Spleen (tissue), 11 donors: ENCODE data around the gene URAD. TPM values are rescaled to one million over a fixed set of nuclear protein-coding genes. Genes with fewer than 3 reads are reported as not detected.

Experiments used
- DNase-seq: peaks from one replicate; pipeline ENCODE4 v3.0.0-alpha.2; 2020
- H3K27ac ChIP-seq, 8 donors: fragments of 200-600 bp; sonication (generic) in 7 of 8; 1 replicate in 4 of 8; 2 replicates in 4 of 8; pipeline versions ENCODE4 v1.5.0 to v1.8.0; 2016 to 2021; ENCODE audit warnings: inconsistent platforms in 4 of 8, mild to moderate bottlenecking in 4 of 8, moderate library complexity in 1 of 8
- H3K27me3 ChIP-seq, 7 donors: fragments of 200-600 bp; sonication (generic) in 6 of 7; replicated peaks in 1 of 7; 1 replicate in 4 of 7; 2 replicates in 3 of 7; pipeline versions ENCODE4 v1.5.0 to v1.8.0; 2016 to 2021; ENCODE audit warnings: inconsistent platforms in 3 of 7, mild to moderate bottlenecking in 1 of 7
- H3K36me3 ChIP-seq, 6 donors: fragments of 200-600 bp; sonication (generic) in 5 of 6; 1 replicate in 4 of 6; 2 replicates in 2 of 6; pipeline versions ENCODE4 v1.5.0 to v1.8.0; 2016 to 2021; ENCODE audit warnings: inconsistent platforms in 2 of 6
- H3K4me1 ChIP-seq, 6 donors: fragments of 200-600 bp; sonication (generic) in 5 of 6; 1 replicate in 3 of 6; 2 replicates in 3 of 6; pipeline versions ENCODE4 v1.5.0 to v1.8.0; 2016 to 2021; ENCODE audit warnings: inconsistent platforms in 3 of 6
- H3K4me3 ChIP-seq, 8 donors: fragments of 200-600 bp; sonication (generic) in 7 of 8; 1 replicate in 4 of 8; 2 replicates in 4 of 8; pipeline versions ENCODE4 v1.5.0 to v1.8.0; 2016 to 2021; ENCODE audit warnings: inconsistent platforms in 4 of 8, mild to moderate bottlenecking in 4 of 8, moderate library complexity in 2 of 8
- H3K9me3 ChIP-seq, 8 donors: fragments of 200-600 bp; sonication (generic) in 7 of 8; 1 replicate in 4 of 8; 2 replicates in 4 of 8; pipeline versions ENCODE4 v1.5.0 to v1.8.0; 2016 to 2021; ENCODE audit warnings: inconsistent platforms in 4 of 8
- CTCF ChIP-seq, 11 experiments: fragments of 200-600 bp in 7 of 11; fragments of 450-650 bp in 4 of 11; sonication (generic) in 4 of 11; IDR thresholded peaks in 8 of 11; conservative IDR thresholded peaks in 3 of 11; 1 replicate in 7 of 11; 2 replicates in 4 of 11; pipeline versions ENCODE4 v1.4.0 to v1.8.0; 2016 to 2021; ENCODE audit warnings: antibody characterized with exemption in 11 of 11, inconsistent platforms in 4 of 11, mild to moderate bottlenecking in 1 of 11
- POLR2A ChIP-seq, 3 donors: fragments of 450-650 bp; IDR thresholded peaks; one replicate each; pipeline ENCODE4 v1.5.1; 2017; ENCODE audit warnings: antibody characterized with exemption in 3 of 3, mild to moderate bottlenecking in 1 of 3
- POLR2AphosphoS5 ChIP-seq, 3 donors: sonication (generic); formaldehyde crosslinking; IDR thresholded peaks; one replicate each; pipeline ENCODE4 v1.5.1; 2017; ENCODE audit warnings: antibody characterized with exemption in 3 of 3
- WGBS, 5 donors: extraction: QIAGEN DNeasy Blood & Tissue Kit in 3 of 5; methylation state at CpG; one replicate each; pipeline versions ENCODE4 v1.1.5 to v1.1.7; 2013 to 2018; 5-methylcytosine and 5-hydroxymethylcytosine counted together
- intact Hi-C: fragments of 100-400 bp; cut with DNase I; formaldehyde crosslinking; loops from one replicate; pipeline ENCODE4 v1.15.0; 2023; ENCODE audit warnings: low total_unique reads
- polyA plus RNA-seq, 3 donors: library from polyadenylated mRNA; stranded (reverse); fragments of 200-250 nt; gene quantifications; one replicate each; pipeline ENCODE4 v1.2.1, GENCODE V29; 2013
- total RNA-seq, 7 donors: library from RNA; depleted of rRNA in 3 of 7; stranded (reverse); fragments of >200 nt in 3 of 7; fragmentation: NEBNext Ultra II Directional in 4 of 7; extraction: Animal tissue kit (Norgen Biotek cat#: 25700) in 4 of 7; gene quantifications; one replicate each; pipeline versions ENCODE4 v1.1.0 to v1.2.1, GENCODE V29; 2016 to 2021
- donor health status: healthy with polysubstance abuse.
- donor health status: DM: no; HTN: no; CAD: no; lungs with moderate emphysema.
- donor health status: DM: no; HTN: no; CAD: no.
- donor health status: Bipolar disorder and iron deficiency.
- donor health status: healthy.
- donor health status: DM: no; HTN: no; CAD: no.
- donor health status: DM: yes; HTN: yes; CAD: no.

URAD gene
- total and polyA plus RNA-seq, 10 donors, result 0.20 to 1.3 TPM; not detected in 8

- no peak for DNase-seq
- Histone ChIP-seq H3K9me3 (no peaks in the 10 kb centered on the region), H3K36me3 (no peaks in the 10 kb centered on the region), H3K27ac (no peak overlapping the region), H3K27me3 (peaks cover 0 to 100% (median 96%) of the 10 kb centered on the region in 7 donors), H3K4me3 (peak overlapping the region in 1 of 8 donors; percentile 54), H3K4me1 (peaks cover 19 to 60% (median 43%) of the 10 kb centered on the region in 6 donors)
- 9 to 17% (median 14%) methylated on average over 15 of the region's 15 CpGs for WGBS, 5 donors
- intact Hi-C loops, result no loop called here
- TF ChIP-seq POLR2A (IDR thresholded peaks at IDR 0.05) (no peak), POLR2AphosphoS5 (IDR thresholded peaks at IDR 0.05) (no peak), CTCF (IDR thresholded peaks at IDR 0.05 in 8 of 11, conservative IDR thresholded peaks at IDR 0.05 in 3 of 11) (no peak)
Measured at GRCh38 chr13:27979001-27979643, 9.4 kb downstream of the URAD start.

- WGBS, 5 donors, result 4 to 6% (median 4%) methylated on average over 21 to 65 of the region's 65 CpGs
- no peak overlapping the region for H3K27ac ChIP-seq
- intact Hi-C loops, result no loop called here
- TF ChIP-seq POLR2AphosphoS5 (IDR thresholded peaks at IDR 0.05), result no peak
- TF ChIP-seq CTCF (IDR thresholded peaks at IDR 0.05 in 8 of 11, conservative IDR thresholded peaks at IDR 0.05 in 3 of 11), result no peak
- H3K36me3 ChIP-seq, result no peaks in the 10 kb centered on the region
- H3K27me3 ChIP-seq, result peaks cover 0 to 100% (median 98%) of the 10 kb centered on the region in 7 donors
- H3K9me3 ChIP-seq, result no peaks in the 10 kb centered on the region
- no peak for DNase-seq
- peaks cover 19 to 57% (median 43%) of the 10 kb centered on the region in 6 donors for H3K4me1 ChIP-seq
- H3K4me3 ChIP-seq, result peak overlapping the region in 4 of 8 donors; percentile 3 to 53 (median 18)
Measured at GRCh38 chr13:27978301-27978968, 10.1 kb downstream of the URAD start.

- intact Hi-C loops, result no loop called here
- Histone ChIP-seq H3K27me3 (peaks cover 0 to 100% (median 98%) of the 10 kb centered on the region in 7 donors), H3K4me1 (peaks cover 19 to 57% (median 43%) of the 10 kb centered on the region in 6 donors), H3K4me3 (peak overlapping the region in 4 of 8 donors; percentile 3 to 53 (median 18)), H3K9me3 (no peaks in the 10 kb centered on the region), H3K36me3 (no peaks in the 10 kb centered on the region), H3K27ac (no peak overlapping the region)
- no peak for DNase-seq
- WGBS, 5 donors, result 2 to 6% (median 4%) methylated on average over 43 to 80 of the region's 80 CpGs
- TF ChIP-seq POLR2A (IDR thresholded peaks at IDR 0.05), result no peak
- no peak for TF ChIP-seq POLR2AphosphoS5 (IDR thresholded peaks at IDR 0.05)
- no peak for TF ChIP-seq CTCF (IDR thresholded peaks at IDR 0.05 in 8 of 11, conservative IDR thresholded peaks at IDR 0.05 in 3 of 11)
Measured at GRCh38 chr13:27977476-27978300, 10.8 kb downstream of the URAD start.
